ENCODE measurements around the gene CREBBP. TPM values are rescaled to one million over a fixed set of nuclear protein-coding genes. Genes with fewer than 3 reads are reported as not detected.
A peak's percentile ranks its signal among the peaks of the same experiment; 100 is the strongest.

Gene CREBBP
- total RNA-seq, 4 donors from 2014 or later: 38.9 to 105 (median 51.8) TPM

- TF ChIP-seq, protein P1, sequence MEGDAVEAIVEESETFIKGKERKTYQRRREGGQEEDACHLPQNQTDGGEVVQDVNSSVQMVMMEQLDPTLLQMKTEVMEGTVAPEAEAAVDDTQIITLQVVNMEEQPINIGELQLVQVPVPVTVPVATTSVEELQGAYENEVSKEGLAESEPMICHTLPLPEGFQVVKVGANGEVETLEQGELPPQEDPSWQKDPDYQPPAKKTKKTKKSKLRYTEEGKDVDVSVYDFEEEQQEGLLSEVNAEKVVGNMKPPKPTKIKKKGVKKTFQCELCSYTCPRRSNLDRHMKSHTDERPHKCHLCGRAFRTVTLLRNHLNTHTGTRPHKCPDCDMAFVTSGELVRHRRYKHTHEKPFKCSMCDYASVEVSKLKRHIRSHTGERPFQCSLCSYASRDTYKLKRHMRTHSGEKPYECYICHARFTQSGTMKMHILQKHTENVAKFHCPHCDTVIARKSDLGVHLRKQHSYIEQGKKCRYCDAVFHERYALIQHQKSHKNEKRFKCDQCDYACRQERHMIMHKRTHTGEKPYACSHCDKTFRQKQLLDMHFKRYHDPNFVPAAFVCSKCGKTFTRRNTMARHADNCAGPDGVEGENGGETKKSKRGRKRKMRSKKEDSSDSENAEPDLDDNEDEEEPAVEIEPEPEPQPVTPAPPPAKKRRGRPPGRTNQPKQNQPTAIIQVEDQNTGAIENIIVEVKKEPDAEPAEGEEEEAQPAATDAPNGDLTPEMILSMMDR (IDR thresholded peaks at IDR 0.05): no peak
- ATAC-seq (ENCODE audit: low FRiP score) (no peak), DNase-seq (ENCODE audit: low spot score) (no peak)
Measured at GRCh38 chr16:3728424-3729160, 151.9 kb downstream of the CREBBP start.

DNA sequence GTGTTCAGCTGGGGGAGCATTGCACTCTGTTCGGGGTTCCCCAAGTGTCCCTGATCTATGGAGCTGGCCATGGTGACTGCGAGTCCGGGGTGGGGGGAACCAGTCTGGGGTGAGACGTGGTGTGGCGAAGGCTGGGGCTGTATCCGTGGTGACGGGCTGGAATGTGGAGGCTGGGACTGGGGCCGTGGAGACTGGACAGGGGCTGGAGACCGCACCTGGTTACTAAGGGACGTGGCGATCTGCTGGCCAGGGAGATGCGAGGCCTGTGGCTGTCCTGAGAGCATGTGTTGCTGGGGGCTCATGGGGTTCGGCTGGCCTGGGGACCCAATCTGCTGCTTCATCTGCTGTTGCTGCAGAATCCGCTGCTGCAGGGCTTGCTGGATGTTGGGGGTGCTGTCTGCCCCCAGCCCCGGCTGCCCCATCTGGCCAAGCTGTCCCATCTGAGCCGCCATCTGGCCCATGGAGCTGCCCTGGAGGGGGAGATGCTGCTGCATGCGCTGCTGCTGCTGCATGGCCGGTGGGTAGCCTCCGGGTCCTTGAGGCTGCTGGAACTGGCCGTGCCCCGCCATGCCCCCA, 152.6 kb downstream of the CREBBP start:
- TF ChIP-seq, protein P1 (IDR thresholded peaks at IDR 0.05): no peak
- ATAC-seq (ENCODE audit: low FRiP score) (peak; percentile 15), DNase-seq (ENCODE audit: low spot score) (no peak)

GRCh38 chr16:3726021-3726687, 154.4 kb downstream of the CREBBP start:
- TF ChIP-seq, protein P1 (IDR thresholded peaks at IDR 0.05): no peak
- ATAC-seq (ENCODE audit: low FRiP score) (no peak), DNase-seq (ENCODE audit: low spot score) (no peak)

DNA sequence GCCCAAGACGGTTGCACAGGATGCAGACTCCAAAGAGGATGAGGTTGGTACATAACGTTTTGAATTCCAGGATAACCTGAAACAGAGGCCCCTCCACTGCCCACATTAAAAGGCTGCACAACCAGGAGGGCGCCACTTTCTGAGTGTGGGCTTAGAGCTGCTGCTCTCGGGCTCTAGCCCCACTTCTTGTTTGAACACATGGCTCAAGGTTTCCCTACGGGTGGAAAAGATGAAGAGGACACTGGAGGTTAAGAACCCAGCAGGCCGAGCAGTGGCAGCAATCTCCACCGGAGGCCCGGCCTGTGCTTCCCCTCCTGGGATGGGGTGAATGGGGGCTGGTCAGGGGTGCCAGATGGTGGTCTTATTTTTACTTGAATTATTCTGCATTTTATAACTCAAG, 155.2 kb downstream of the CREBBP start:
- ATAC-seq (ENCODE audit: low FRiP score) (no peak), DNase-seq (ENCODE audit: low spot score) (no peak)
- TF ChIP-seq, protein P1 (IDR thresholded peaks at IDR 0.05): no peak

- DNase-seq (ENCODE audit: low spot score): no peak
- TF ChIP-seq, protein P1 (IDR thresholded peaks at IDR 0.05): no peak
Measured at GRCh38 chr16:3722508-3722907, 158.0 kb downstream of the CREBBP start.

DNA sequence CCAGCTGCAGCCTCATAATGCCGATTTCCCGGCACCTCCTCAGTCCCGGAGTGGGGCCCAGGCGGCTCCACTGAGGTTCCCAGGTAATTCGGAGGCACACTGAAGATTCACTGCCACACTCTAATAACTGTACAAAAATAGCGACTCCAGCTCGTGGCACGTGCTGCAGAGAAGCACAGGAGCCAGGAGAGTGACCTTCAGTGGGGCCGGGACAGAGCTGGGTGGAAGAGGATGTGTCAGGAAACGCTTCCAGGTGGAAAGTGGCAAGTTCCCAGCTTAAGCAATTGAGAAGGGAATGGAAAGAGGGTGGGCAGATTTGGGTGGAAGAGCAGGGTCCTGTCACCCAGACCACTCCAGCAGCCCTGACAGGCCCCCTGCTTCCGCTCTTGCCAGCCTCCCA, 160.1 kb downstream of the CREBBP start:
- ATAC-seq (ENCODE audit: low FRiP score): no peak
- DNase-seq (ENCODE audit: low spot score): no peak
- TF ChIP-seq, protein P1 (IDR thresholded peaks at IDR 0.05): no peak

More at GRCh38 chr16:3722508-3722907, 158.0 kb downstream of the CREBBP start:
- no peak for ATAC-seq (ENCODE audit: low FRiP score)

Data from omental fat pad (tissue), 4 donors.